ENCODE data around the gene FAM237B.

The FAM237B gene

DNA sequence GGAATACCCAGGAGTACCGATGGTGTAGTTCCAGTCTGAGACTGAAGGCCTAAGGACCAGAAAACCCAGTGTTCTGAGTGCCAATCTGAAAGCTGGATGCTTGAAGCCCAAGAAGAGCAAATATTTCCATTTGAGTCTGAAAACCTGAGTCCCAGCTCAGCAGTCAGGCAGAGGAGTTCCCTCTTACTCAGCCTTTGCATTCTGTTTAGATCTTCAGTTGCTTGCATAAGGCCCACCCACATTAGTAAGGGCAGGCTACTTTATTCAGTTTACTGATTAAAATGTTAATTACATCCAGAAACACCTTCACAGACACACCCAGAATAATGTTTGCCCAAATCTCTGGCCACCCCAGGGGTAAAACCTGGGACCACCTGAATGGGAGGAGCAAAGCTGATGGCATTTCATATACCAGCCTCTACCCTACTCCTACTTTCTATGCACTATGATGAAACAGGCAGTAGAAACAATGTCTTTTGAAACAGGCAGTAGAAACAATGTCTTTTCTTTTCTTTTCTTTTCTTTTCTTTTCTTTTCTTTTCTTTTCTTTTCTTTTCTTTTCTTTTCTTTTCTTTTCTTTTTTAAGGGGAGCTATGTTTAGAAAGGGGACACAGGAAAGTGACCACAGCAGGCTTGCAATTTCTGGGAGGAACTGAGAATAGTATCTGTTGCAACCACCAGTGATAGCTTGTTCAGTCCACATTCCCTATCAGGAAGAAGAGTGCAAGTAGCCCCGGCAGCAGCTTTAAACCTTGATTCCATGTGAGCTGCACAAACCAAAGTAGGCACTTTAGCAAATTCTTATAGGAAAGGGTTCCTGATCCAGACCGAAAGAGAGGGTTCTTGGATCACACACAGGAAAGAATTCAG is 30.6 kb downstream of the FAM237B start:
- DNase-seq (ENCODE audit: low read depth) = no peak

DNA sequence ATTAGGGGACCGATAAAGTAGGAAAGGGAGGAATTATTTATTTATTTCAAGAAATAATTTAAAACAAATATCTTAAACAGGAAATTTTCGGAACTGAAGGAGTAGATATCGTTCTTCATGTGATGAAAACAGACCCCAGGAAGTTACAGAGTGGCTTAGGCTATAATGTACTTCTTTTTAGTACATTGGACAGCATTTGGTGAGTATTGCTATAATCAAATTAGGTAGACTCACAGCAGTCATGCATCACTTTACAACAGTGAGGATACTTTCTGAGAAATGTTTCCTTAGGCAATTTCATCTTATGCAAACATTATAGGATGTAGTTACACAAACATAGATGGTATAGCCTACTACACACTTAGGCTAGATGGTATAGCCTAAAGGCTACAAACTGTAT is 33.0 kb downstream of the FAM237B start:
- DNase-seq (ENCODE audit: low read depth) = no peak

DNA sequence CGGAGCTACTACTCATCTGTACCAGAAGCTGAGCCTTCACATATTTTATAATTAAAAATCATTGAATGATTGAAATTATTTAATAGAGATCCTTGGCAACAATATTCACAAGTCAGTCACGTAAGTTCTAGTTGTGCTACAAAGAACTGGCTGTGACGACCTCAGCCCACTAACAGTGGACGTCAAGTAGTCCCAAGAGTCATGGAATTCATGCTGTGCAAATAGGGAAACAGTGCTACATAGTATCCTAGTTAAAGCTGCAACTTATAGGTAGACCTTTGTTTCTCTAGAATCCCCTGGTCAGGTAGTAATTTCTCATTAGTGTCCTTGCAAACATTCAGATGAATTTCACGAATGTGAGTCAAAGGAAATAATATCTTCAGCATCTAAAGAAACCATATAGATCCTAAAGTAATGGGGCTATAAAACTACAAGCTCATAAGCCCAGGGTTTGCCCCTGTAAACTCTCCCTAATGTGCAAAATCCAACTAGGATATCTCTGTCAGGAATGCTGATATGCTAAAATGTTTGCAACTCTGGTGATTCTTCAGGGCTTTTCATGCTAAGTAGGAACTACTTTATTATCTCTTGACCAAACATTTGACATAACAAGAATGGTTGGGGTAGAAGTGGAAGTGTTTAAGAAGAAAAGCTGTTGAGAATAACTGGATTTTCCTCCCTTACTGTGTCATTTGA is 44.9 kb downstream of the FAM237B start:
- no peak for DNase-seq (ENCODE audit: low read depth)

DNA sequence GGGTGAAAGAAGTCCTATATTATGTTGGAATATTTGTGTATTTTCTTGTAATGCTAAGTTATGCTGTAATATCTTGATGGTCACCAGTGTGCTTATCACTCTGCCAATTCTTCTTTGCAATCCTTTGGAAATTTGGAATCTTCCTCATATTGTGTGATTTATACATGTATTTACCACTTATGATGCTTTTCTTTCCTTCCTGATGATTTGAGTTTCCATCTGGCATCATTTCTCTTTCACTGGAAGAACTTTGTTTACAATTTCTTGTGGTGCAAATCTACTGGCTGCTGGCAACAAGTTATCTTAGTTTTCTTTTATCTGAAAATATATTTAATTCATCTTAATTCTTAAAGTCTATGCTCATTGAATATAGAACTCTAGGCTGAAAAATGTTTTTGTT is 46.9 kb downstream of the FAM237B start:
- no peak for DNase-seq (ENCODE audit: low read depth)

DNA sequence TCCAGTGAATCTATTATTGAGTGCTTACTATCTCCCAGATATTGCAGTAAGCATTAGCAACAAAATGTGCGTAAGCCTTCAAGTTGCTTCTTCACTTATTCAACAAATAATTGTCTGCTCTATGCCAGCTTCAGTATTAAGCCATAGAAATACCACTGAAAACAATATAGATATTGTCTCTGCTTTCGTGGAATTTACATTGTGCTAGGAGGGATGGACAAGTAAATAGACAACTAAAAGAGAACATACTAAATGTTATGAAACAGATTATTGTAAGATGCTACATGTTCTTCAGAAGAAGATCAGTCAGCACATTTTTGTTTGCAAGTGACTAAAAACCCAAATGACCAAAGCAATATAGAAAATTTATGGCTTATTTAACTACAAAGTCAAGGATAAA is 48.9 kb downstream of the FAM237B start:
- DNase-seq (ENCODE audit: low read depth) = no peak

DNA sequence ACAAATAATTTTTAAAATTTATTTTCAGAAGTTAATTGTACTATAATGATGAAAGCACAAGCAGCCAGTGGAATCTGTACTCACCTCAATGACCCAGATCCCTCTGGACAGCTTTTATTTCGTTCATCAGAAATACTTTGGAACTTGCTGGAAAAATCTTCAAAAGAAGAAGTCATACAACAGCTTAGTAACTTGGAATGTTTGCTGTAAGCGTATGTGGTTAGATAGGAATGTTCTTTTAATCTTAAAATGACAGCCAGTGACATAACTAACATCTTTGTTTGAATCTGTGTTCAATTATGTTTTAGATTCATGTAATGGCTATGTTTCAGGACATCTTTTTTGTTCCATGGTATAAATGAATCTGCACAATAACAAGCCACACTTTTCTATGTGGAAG is 49.4 kb downstream of the FAM237B start:
- no peak for DNase-seq (ENCODE audit: low read depth)

DNA sequence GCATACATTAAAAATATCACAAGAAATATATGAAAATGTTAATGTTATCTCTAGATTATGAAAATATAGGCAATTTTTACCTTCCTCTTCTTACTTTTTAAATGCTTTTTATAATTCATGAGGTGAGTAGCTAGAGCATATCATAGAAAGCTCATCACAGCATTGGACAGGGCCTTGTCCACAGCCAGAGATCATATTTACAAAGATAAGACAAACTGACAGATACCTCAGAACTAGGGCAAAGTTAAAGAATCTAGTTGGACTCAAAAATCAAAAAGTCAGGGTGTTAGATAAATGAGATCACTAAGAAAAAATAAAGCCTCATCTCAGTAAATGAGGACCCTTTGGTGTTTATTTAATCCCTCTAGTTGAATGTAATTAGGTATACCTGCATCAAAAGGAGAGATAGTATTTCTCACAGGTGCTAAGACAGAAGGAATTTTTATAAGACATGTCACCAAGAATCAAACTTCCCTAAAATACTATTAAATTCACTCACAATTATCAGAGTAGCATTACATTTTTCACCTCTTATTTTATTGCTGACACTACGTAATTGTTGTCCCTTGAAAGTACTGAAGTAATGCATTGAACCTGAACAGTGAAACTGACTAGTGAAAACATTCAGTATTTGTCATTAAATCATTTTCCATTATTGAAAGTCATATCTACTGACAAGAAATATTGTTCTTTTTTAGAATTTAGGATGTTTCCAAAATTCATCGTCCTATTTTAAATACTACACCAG is 50.5 kb downstream of the FAM237B start:
- DNase-seq (ENCODE audit: low read depth) = no peak

DNA sequence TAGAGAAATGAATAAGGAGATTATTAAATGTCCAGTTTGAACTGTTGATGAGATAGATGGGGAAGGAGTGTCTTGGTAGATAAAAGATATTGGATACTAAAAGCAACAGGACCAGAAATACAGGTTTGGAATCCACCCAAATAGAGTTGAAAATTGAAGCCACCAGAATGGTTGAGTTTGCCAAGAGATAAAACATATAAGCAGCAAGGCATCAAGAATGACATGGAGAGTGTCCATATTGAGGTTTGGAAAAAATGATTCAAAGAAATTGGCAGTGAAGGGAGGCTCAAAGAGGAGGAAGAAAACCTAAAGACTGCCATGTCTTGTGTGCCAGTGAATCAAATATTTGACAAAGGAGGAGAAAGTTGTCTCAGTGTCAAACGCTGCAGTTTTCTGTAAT is 51.9 kb downstream of the FAM237B start:
- DNase-seq (ENCODE audit: low read depth) = no peak

DNA sequence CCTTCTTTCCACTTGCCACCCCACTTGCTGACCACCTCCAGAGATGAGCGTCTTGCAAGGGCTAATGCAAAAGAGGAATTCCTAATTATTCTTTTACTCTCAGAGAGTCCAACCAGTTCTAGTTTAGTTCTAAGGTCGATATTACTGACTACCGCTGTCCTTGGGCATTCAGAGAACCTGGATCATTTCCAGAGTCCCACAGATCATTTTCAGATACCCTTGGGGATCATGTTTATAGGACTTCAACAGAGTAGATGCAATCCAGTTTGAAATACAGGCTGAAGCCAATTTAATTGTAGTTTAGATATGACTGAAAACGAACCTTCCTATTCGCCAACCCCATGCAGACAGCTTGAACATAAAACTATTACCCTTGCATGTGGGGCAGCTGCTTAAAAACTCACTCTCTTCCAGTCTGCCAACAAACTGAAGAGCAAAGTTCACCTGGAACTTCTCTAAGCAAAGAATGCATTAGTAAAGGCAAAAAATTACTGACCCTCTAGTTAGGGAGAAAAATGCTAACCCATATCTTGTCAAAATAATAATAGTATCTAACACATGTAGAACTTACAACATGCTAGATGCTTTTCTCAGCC is 53.7 kb downstream of the FAM237B start:
- DNase-seq (ENCODE audit: low read depth) = no peak

DNA sequence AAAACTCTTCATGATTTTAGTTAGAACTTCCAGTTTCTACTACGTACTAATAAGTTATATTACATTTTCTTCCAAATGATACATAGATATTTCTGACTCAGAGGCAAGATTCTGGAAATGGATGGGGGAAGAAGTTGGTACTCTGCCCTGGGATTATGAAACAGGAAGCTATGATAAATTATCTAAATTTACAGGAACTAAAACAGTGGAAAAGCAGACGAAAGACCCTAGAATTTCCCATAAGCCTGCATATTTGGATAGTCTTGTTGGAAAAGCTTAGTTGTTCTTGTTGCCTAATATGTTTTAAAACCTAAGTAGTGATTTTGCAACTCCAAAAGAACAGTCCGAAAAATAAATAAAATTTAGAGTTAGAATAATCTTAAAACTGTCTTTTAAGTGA is 54.3 kb downstream of the FAM237B start:
- DNase-seq (ENCODE audit: low read depth) = no peak

Measured in activated T-helper 9 cell treated with anti-CD3 and anti-CD28 coated beads, Interleukin-2, amount 50 U/mL, for 16 hours (primary cell).